Mesodermal cell (in vitro differentiated cells): ENCODE results near the gene TGM3. TPM values are rescaled to one million over a fixed set of nuclear protein-coding genes. Genes with fewer than 3 reads are reported as not detected.

ENCODE experiments used
- H3K27ac ChIP-seq: 2 replicates; pipeline ENCODE4 v1.7.0; 2013; ENCODE audit warnings: mild to moderate bottlenecking, low read depth, low read length, moderate library complexity; ENCODE audit not compliant: severe bottlenecking
- H3K36me3 ChIP-seq: 2 replicates; pipeline ENCODE4 v1.7.1; 2013; ENCODE audit warnings: mild to moderate bottlenecking, low read length, moderate library complexity; ENCODE audit not compliant: control insufficient read depth, insufficient read depth
- H3K4me1 ChIP-seq: one replicate; pipeline ENCODE4 v1.7.1; 2013; ENCODE audit warnings: mild to moderate bottlenecking, low read length; ENCODE audit not compliant: insufficient read depth, control insufficient read depth, poor library complexity, severe bottlenecking
- H3K4me3 ChIP-seq: 2 replicates; pipeline ENCODE4 v1.7.0; 2013; ENCODE audit warnings: low read length, control low read depth, mild to moderate bottlenecking; ENCODE audit not compliant: insufficient read depth, poor library complexity, severe bottlenecking; ENCODE audit errors: extremely low read depth
- H3K9me3 ChIP-seq: 2 replicates; pipeline ENCODE4 v1.7.1; 2013; ENCODE audit warnings: mild to moderate bottlenecking, low read length, moderate library complexity; ENCODE audit not compliant: control insufficient read depth
- WGBS, 2 experiments: methylation state at CpG; one replicate each; pipeline ENCODE4 v1.1.5; 2013; ENCODE audit warnings: missing lambda C conversion rate in 2 of 2; ENCODE audit not compliant: insufficient coverage in 2 of 2; 5-methylcytosine and 5-hydroxymethylcytosine counted together
- polyA plus RNA-seq, 2 experiments: library from polyadenylated mRNA; stranded (reverse); fragments of 50-300 nt; gene quantifications; one replicate each; pipeline ENCODE4 v1.2.3, GENCODE V29; 2013

Gene TGM3
- polyA plus RNA-seq (2013, experiment 1 of 2) = 0.74 TPM
- 0.86 TPM for polyA plus RNA-seq (2013, experiment 2 of 2)

GRCh38 chr20:2295886-2296515 is at the start of gene TGM3:
TSS of gene TGM3 (plus strand) at chr20:2296001. CDS start at chr20:2296064, 63 bp downstream.
- Histone ChIP-seq H3K27ac (no peak within 1 kb of the TSS), H3K4me1 (peaks cover 9% of the 10 kb centered on the region), H3K4me3 (no peak within 1 kb of the TSS), H3K9me3 (no peaks in the 10 kb centered on the region), H3K36me3 (no peaks in the 10 kb centered on the region)
- 74 to 75% methylated on average over 10 to 11 of the region's 13 CpGs for WGBS, 2 experiments

GRCh38 chr20:2246069-2246491 is 49.7 kb upstream of the TGM3 start:
- H3K36me3 ChIP-seq = no peaks in the 10 kb centered on the region
- 39 to 63% methylated on average over 2 to 3 of the region's 3 CpGs for WGBS, 2 experiments
- H3K27ac ChIP-seq = peak overlapping the region; percentile 23
- peaks cover 14% of the 10 kb centered on the region for H3K4me1 ChIP-seq
- H3K9me3 ChIP-seq = no peaks in the 10 kb centered on the region
- H3K4me3 ChIP-seq = no peak overlapping the region

- H3K4me3 ChIP-seq = no peak overlapping the region
- WGBS, 2 experiments = 93 to 95% methylated on average over 4 to 5 of the region's 5 CpGs
- peaks cover 14% of the 10 kb centered on the region for H3K4me1 ChIP-seq
- H3K9me3 ChIP-seq = no peaks in the 10 kb centered on the region
- no peaks in the 10 kb centered on the region for H3K36me3 ChIP-seq
- no peak overlapping the region for H3K27ac ChIP-seq
These were observed 47.0 kb upstream of the TGM3 start for GRCh38 chr20:2248837-2249236.

- WGBS, 2 experiments = 91 to 92% methylated on average over 3 of the region's 3 CpGs
- Histone ChIP-seq H3K4me3 (no peak overlapping the region), H3K4me1 (peaks cover 14% of the 10 kb centered on the region), H3K27ac (no peak overlapping the region), H3K36me3 (no peaks in the 10 kb centered on the region), H3K9me3 (no peaks in the 10 kb centered on the region)
These were observed 45.9 kb upstream of the TGM3 start for GRCh38 chr20:2249935-2250334.

- H3K27ac ChIP-seq = no peak overlapping the region
- no peak overlapping the region for H3K4me3 ChIP-seq
- no peaks in the 10 kb centered on the region for H3K9me3 ChIP-seq
- no peaks in the 10 kb centered on the region for H3K36me3 ChIP-seq
- no peaks in the 10 kb centered on the region for H3K4me1 ChIP-seq
- WGBS, 2 experiments = 50 to 89% methylated on average over 1 to 3 of the region's 6 CpGs
These were observed 43.3 kb upstream of the TGM3 start for GRCh38 chr20:2252419-2252997.

- WGBS, 2 experiments = 82 to 85% methylated on average over 8 of the region's 10 CpGs
- Histone ChIP-seq H3K4me3 (no peak overlapping the region), H3K4me1 (no peaks in the 10 kb centered on the region), H3K36me3 (no peaks in the 10 kb centered on the region), H3K9me3 (no peaks in the 10 kb centered on the region), H3K27ac (no peak overlapping the region)
These were observed 42.5 kb upstream of the TGM3 start for GRCh38 chr20:2253256-2253655.

- WGBS, 2 experiments = no CpG with 5 or more reads among the region's 1 CpG
- Histone ChIP-seq H3K4me3 (no peak overlapping the region), H3K4me1 (no peaks in the 10 kb centered on the region), H3K36me3 (no peaks in the 10 kb centered on the region), H3K9me3 (no peaks in the 10 kb centered on the region), H3K27ac (no peak overlapping the region)
These were observed 41.5 kb upstream of the TGM3 start for GRCh38 chr20:2254333-2254732.

- WGBS, 2 experiments = 89 to 92% methylated on average over 7 to 8 of the region's 9 CpGs
- no peaks in the 10 kb centered on the region for H3K9me3 ChIP-seq
- H3K36me3 ChIP-seq = no peaks in the 10 kb centered on the region
- H3K4me1 ChIP-seq = no peaks in the 10 kb centered on the region
- no peak overlapping the region for H3K4me3 ChIP-seq
- no peak overlapping the region for H3K27ac ChIP-seq
These were observed 39.8 kb upstream of the TGM3 start for GRCh38 chr20:2255926-2256531.

GRCh38 chr20:2259731-2260130 is 36.1 kb upstream of the TGM3 start:
- no peaks in the 10 kb centered on the region for H3K4me1 ChIP-seq
- H3K9me3 ChIP-seq = no peaks in the 10 kb centered on the region
- H3K36me3 ChIP-seq = no peaks in the 10 kb centered on the region
- H3K27ac ChIP-seq = no peak overlapping the region
- H3K4me3 ChIP-seq = no peak overlapping the region
- 85 to 93% methylated on average over 2 to 6 of the region's 6 CpGs for WGBS, 2 experiments

GRCh38 chr20:2260250-2260649 is 35.6 kb upstream of the TGM3 start:
- H3K4me1 ChIP-seq = no peaks in the 10 kb centered on the region
- 90 to 95% methylated on average over 2 to 4 of the region's 9 CpGs for WGBS, 2 experiments
- no peaks in the 10 kb centered on the region for H3K36me3 ChIP-seq
- no peak overlapping the region for H3K4me3 ChIP-seq
- H3K9me3 ChIP-seq = no peaks in the 10 kb centered on the region
- no peak overlapping the region for H3K27ac ChIP-seq

- no peaks in the 10 kb centered on the region for H3K4me1 ChIP-seq
- no peaks in the 10 kb centered on the region for H3K36me3 ChIP-seq
- 86 to 96% methylated on average over 5 to 6 of the region's 8 CpGs for WGBS, 2 experiments
- no peak overlapping the region for H3K27ac ChIP-seq
- no peak overlapping the region for H3K4me3 ChIP-seq
- no peaks in the 10 kb centered on the region for H3K9me3 ChIP-seq
These were observed 34.7 kb upstream of the TGM3 start for GRCh38 chr20:2261046-2261485.
